Vagina (tissue), 2 donors: ENCODE results near the gene UBE2V1.

Source experiments
- CTCF ChIP-seq, 3 experiments: fragments of 450-650 bp in 2 of 3; fragments of 200-600 bp in 1 of 3; sonication (generic) in 1 of 3; IDR thresholded peaks; one replicate each; pipeline ENCODE4 v1.5.1; 2017 to 2019; ENCODE audit warnings: antibody characterized with exemption in 3 of 3, mild to moderate bottlenecking in 2 of 3, moderate library complexity in 2 of 3
- POLR2A ChIP-seq, 2 donors: fragments of 450-650 bp; IDR thresholded peaks; one replicate each; pipeline ENCODE4 v1.6.1; 2017; ENCODE audit warnings: antibody characterized with exemption in 2 of 2, mild to moderate bottlenecking in 2 of 2, moderate library complexity in 2 of 2
- POLR2AphosphoS5 ChIP-seq, 2 donors: sonication (generic); formaldehyde crosslinking; IDR thresholded peaks; one replicate each; pipeline ENCODE4 v1.9.0; 2017; ENCODE audit warnings: antibody characterized with exemption in 2 of 2, mild to moderate bottlenecking in 2 of 2, low read depth in 1 of 2; ENCODE audit not compliant: insufficient read depth in 1 of 2

- no peak for TF ChIP-seq CTCF (IDR thresholded peaks at IDR 0.05)
- TF ChIP-seq POLR2AphosphoS5 (IDR thresholded peaks at IDR 0.05; ENCODE audit: insufficient read depth in 1 of 2, low read depth in 1 of 2) = no peak
- TF ChIP-seq POLR2A (IDR thresholded peaks at IDR 0.05) = no peak
Observed at GRCh38 chr20:50083034-50083433, 29.9 kb downstream of the UBE2V1 start.
